Neural cell (in vitro differentiated cells): ENCODE measurements around the gene SEMA3F.

ENCODE experiments used
- EP300 ChIP-seq: fragments of 450-650 bp; conservative IDR thresholded peaks from 2 replicates; pipeline ENCODE4 v1.6.1; 2014; ENCODE audit warnings: antibody characterized with exemption, mild to moderate bottlenecking, moderate library complexity; ENCODE audit not compliant: poor library complexity, severe bottlenecking
- EZH2 ChIP-seq: fragments of 200-600, 300-800 bp; shearing (Covaris generic), sonication (generic); IDR thresholded peaks from 2 replicates; pipeline ENCODE4 v1.6.1; 2014; ENCODE audit warnings: antibody characterized with exemption, low read length, borderline replicate concordance, mild to moderate bottlenecking; ENCODE audit not compliant: insufficient read depth, poor library complexity, severe bottlenecking
- MXI1 ChIP-seq: fragments of 450-650 bp; conservative IDR thresholded peaks from 2 replicates; pipeline ENCODE4 v1.6.1; 2014; ENCODE audit warnings: antibody characterized with exemption, mild to moderate bottlenecking; ENCODE audit not compliant: poor library complexity, severe bottlenecking
- POLR2AphosphoS5 ChIP-seq: IDR thresholded peaks from 2 replicates; pipeline ENCODE4 v1.6.1; 2012
- SMC3 ChIP-seq: fragments of 450-650 bp; conservative IDR thresholded peaks from 2 replicates; pipeline ENCODE4 v1.6.1; 2014; ENCODE audit warnings: antibody characterized with exemption, mild to moderate bottlenecking, moderate library complexity; ENCODE audit not compliant: poor library complexity
- TF ChIP-seq, protein P1 (sequence below): fragments of 450-650 bp; IDR thresholded peaks from 2 replicates; pipeline ENCODE4 v1.5.1; 2014; ENCODE audit warnings: antibody characterized with exemption, mild to moderate bottlenecking, moderate library complexity; ENCODE audit not compliant: poor library complexity, severe bottlenecking

- TF ChIP-seq, protein P1, sequence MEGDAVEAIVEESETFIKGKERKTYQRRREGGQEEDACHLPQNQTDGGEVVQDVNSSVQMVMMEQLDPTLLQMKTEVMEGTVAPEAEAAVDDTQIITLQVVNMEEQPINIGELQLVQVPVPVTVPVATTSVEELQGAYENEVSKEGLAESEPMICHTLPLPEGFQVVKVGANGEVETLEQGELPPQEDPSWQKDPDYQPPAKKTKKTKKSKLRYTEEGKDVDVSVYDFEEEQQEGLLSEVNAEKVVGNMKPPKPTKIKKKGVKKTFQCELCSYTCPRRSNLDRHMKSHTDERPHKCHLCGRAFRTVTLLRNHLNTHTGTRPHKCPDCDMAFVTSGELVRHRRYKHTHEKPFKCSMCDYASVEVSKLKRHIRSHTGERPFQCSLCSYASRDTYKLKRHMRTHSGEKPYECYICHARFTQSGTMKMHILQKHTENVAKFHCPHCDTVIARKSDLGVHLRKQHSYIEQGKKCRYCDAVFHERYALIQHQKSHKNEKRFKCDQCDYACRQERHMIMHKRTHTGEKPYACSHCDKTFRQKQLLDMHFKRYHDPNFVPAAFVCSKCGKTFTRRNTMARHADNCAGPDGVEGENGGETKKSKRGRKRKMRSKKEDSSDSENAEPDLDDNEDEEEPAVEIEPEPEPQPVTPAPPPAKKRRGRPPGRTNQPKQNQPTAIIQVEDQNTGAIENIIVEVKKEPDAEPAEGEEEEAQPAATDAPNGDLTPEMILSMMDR, result no peak
- TF ChIP-seq POLR2AphosphoS5 (no peak), EZH2 (no peak), MXI1 (no peak), SMC3 (no peak), EP300 (no peak)
These were observed 3.5 kb downstream of the SEMA3F start for GRCh38 chr3:50158530-50159146.
